Brain microvascular endothelial cell (primary cell): ENCODE measurements around the gene HELZ.

Experiments used
- DNase-seq: peaks from one replicate; pipeline ENCODE4 v3.0.0-alpha.2; 2020
- H3K27ac ChIP-seq: fragments of 250-450 bp; sonication (Bioruptor Pico); 2 replicates; pipeline ENCODE4 v1.5.1; 2020; ENCODE audit warnings: mild to moderate bottlenecking, moderate library complexity
- H3K27me3 ChIP-seq: fragments of 250-450 bp; sonication (Bioruptor Pico); replicated peaks from 2 replicates; pipeline ENCODE4 v1.5.1; 2020; ENCODE audit warnings: mild to moderate bottlenecking
- H3K36me3 ChIP-seq: fragments of 250-450 bp; sonication (Bioruptor Pico); replicated peaks from 2 replicates; pipeline ENCODE4 v1.5.1; 2020; ENCODE audit warnings: mild to moderate bottlenecking
- H3K4me3 ChIP-seq: 2 replicates; pipeline ENCODE4 v1.5.1; 2011; ENCODE audit warnings: low read depth, mild to moderate bottlenecking, control low read depth, low read length, moderate library complexity
- CTCF ChIP-seq: IDR thresholded peaks from 2 replicates; pipeline ENCODE4 v1.5.1; 2011; ENCODE audit warnings: low read depth, mild to moderate bottlenecking, moderate library complexity, low read length, control low read depth, inconsistent platforms; ENCODE audit errors: missing control alignments
- in situ Hi-C: cut with HindIII; loops from 2 replicates; pipeline ENCODE4 v1.10.0; 2017; ENCODE audit warnings: low sequenced_read_pairs, low pct_ligation_motif_present

The HELZ gene

GRCh38 chr17:67211742-67212141 lies 33.3 kb downstream of the HELZ start:
- no peaks in the 10 kb centered on the region for H3K27me3 ChIP-seq
- no peak overlapping the region for H3K27ac ChIP-seq
- H3K4me3 ChIP-seq, result no peak overlapping the region
- in situ Hi-C loops, result no loop called here
- TF ChIP-seq CTCF, result no peak
- peaks cover 2% of the 10 kb centered on the region for H3K36me3 ChIP-seq
- no peak for DNase-seq

DNA sequence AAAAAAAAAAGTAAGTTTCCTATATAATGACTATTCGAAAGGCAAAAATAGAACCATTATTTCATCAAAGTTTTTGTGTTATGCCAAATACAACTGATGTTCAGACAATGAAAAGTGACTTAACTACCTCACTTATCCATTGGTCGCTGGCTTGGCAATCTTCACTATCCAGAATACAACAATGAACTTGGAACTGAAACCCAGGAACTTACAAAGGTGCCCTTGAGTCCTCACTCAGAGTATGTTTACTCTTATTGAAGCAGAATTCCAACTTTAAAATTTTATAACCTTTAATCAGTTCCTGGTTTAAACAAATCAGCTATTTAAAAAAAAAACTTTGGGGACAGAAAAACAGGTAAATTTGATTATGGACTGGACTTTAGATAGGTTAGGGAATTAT lies 34.1 kb downstream of the HELZ start:
- no peak overlapping the region for H3K27ac ChIP-seq
- in situ Hi-C loops, result no loop called here
- DNase-seq, result no peak
- H3K27me3 ChIP-seq, result no peaks in the 10 kb centered on the region
- H3K4me3 ChIP-seq, result no peak overlapping the region
- H3K36me3 ChIP-seq, result peaks cover 2% of the 10 kb centered on the region
- TF ChIP-seq CTCF, result no peak

GRCh38 chr17:67208232-67208631 lies 36.8 kb downstream of the HELZ start:
- Histone ChIP-seq H3K4me3 (no peak overlapping the region), H3K27ac (no peak overlapping the region), H3K36me3 (peaks cover 2% of the 10 kb centered on the region), H3K27me3 (no peaks in the 10 kb centered on the region)
- DNase-seq, result no peak
- no peak for TF ChIP-seq CTCF
- in situ Hi-C loops, result no loop called here

DNA sequence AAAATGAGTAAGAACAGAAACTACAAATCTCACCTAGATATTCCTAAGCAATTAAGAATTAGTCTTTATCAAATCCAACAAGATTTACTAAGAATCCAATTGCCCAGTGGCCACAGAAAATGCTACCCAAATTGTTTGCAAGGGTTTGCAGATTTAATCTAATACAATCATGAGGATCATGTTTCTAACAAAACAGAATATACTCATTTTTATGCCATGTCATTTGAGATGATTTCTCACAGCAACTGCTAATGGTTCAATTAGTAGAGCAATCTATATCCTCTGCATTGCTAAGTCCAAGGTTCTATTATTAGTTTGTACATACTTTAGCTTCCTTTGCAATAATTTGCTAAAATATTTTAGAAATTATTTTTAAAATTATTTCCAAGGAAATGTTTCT lies 41.2 kb downstream of the HELZ start:
- no peak for TF ChIP-seq CTCF
- DNase-seq, result no peak
- no peak overlapping the region for H3K4me3 ChIP-seq
- H3K36me3 ChIP-seq, result peaks cover 2% of the 10 kb centered on the region
- no peaks in the 10 kb centered on the region for H3K27me3 ChIP-seq
- in situ Hi-C loops, result no loop called here
- H3K27ac ChIP-seq, result no peak overlapping the region

DNA sequence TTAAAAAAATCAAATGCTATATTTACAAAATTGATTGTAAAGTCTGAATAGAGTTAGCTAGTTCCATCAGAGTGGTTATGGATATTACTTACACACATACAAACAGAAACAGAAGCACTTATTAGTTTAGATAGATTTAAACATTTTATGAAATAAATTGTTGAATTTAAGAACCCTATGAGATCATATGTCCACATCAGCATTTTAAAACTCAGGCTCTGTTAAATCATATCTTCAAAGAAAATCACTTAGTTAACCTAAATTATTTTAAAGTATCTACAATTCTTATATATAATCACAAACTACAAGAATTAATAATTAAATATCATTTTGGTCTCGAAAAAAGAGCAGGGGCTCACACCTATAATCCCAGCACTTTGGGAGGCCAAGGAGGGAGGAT lies 42.5 kb downstream of the HELZ start:
- Histone ChIP-seq H3K27me3 (no peaks in the 10 kb centered on the region), H3K36me3 (peaks cover 2% of the 10 kb centered on the region), H3K27ac (no peak overlapping the region), H3K4me3 (no peak overlapping the region)
- TF ChIP-seq CTCF, result no peak
- no peak for DNase-seq
- in situ Hi-C loops, result no loop called here

DNA sequence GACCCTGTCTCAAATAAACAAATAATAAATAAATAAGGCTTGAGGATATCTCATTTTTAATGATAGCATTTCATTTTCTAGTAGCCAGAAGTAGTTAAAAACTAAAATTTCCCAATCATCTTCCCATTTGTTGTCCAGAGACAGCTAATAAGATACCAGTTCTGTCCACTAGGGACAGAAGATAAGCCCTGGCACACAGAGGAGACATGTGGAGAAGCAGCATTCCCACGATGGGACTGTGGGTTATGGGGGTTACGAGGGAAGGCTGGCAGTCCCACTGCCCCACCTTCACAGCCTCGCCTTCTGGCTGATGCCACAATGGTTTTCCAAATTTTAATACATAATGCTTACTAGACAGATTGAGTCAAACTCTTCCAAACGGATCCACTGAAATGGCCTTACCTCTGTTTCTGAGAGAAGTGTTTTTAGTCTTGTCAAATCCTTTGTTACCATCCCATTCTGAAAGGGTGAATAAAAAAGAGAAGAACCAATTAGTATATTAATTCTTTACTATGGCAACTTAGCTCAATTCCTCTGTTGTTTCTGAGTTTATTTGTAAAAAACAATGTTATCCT lies 44.2 kb downstream of the HELZ start:
- H3K27ac ChIP-seq, result no peak overlapping the region
- H3K36me3 ChIP-seq, result peaks cover 2% of the 10 kb centered on the region
- no peak for DNase-seq
- no peaks in the 10 kb centered on the region for H3K27me3 ChIP-seq
- peak; percentile 68 for TF ChIP-seq CTCF
- H3K4me3 ChIP-seq, result no peak overlapping the region
- in situ Hi-C loops, result no loop called here
